Calu3 (cell line): ENCODE measurements around the gene CFAP210. TPM values are rescaled to one million over a fixed set of nuclear protein-coding genes. Genes with fewer than 3 reads are reported as not detected.

ENCODE experiments used
- BruUV-seq: library from RNA; stranded (reverse); fragments of 400-500 nt; replicated peaks from 2 replicates; lab custom pipeline; 2021; lab: Mats Ljungman, UMichigan
- CTCF ChIA-PET: fragments of 300-600 bp; sonication (Branson Sonifier 250); formaldehyde crosslinking; loops from one replicate; lab custom pipeline; 2022; ENCODE audit warnings: antibody characterized with exemption; lab: Charles Lee
- DNase-seq: peaks from one replicate; pipeline ENCODE4 v3.0.0; 2022
- H3K27ac Mint-ChIP-seq: one replicate; pipeline ENCODE4 v1.8.0; 2022; ENCODE audit warnings: mixed read lengths; ENCODE audit not compliant: unreplicated experiment
- H3K27me3 Mint-ChIP-seq: one replicate; pipeline ENCODE4 v1.8.0; 2022; ENCODE audit warnings: mixed read lengths; ENCODE audit not compliant: unreplicated experiment
- H3K36me3 Mint-ChIP-seq: one replicate; pipeline ENCODE4 v1.8.0; 2022; ENCODE audit warnings: mild to moderate bottlenecking, moderate library complexity, mixed read lengths; ENCODE audit not compliant: insufficient read depth, unreplicated experiment
- H3K4me1 Mint-ChIP-seq: one replicate; pipeline ENCODE4 v1.8.0; 2022; ENCODE audit warnings: mild to moderate bottlenecking, low read depth, mixed read lengths; ENCODE audit not compliant: unreplicated experiment
- H3K4me3 Mint-ChIP-seq: one replicate; pipeline ENCODE4 v1.8.0; 2022; ENCODE audit warnings: mild to moderate bottlenecking, low read depth, moderate library complexity, mixed read lengths; ENCODE audit not compliant: unreplicated experiment
- H3K9me3 Mint-ChIP-seq: one replicate; pipeline ENCODE4 v1.8.0; 2022; ENCODE audit warnings: low read depth, mixed read lengths; ENCODE audit not compliant: unreplicated experiment
- CTCF ChIP-seq: fragments of 200-600 bp; IDR thresholded peaks from one replicate; pipeline ENCODE4 v1.8.0; 2022; ENCODE audit warnings: antibody characterized with exemption; ENCODE audit not compliant: unreplicated experiment
- intact Hi-C: fragments of 100-400 bp; cut with micrococcal nuclease; formaldehyde crosslinking; loops from one replicate; pipeline ENCODE4 v1.10.0; 2022; ENCODE audit not compliant: unreplicated experiment
- total RNA-seq: library from RNA; stranded (reverse); gene quantifications from 2 replicates; pipeline ENCODE4 v1.2.3, GENCODE V29; 2022

The CFAP210 gene
- total RNA-seq, 1 experiment from 2014 or later = not detected

GRCh38 chr2:169721016-169721415 lies 26.8 kb upstream of the CFAP210 start:
- intact Hi-C loops = no loop called here
- Mint-ChIP-seq H3K27me3 (no peaks in the 10 kb centered on the region), H3K9me3 (no peaks in the 10 kb centered on the region), H3K36me3 (no peaks in the 10 kb centered on the region), H3K4me3 (no peak overlapping the region), H3K27ac (no peak overlapping the region), H3K4me1 (peaks cover 16% of the 10 kb centered on the region)
- BruUV-seq = no TSS peak
- CTCF ChIA-PET = no interaction called here
- no peak for TF ChIP-seq CTCF
- DNase-seq = no peak

GRCh38 chr2:169718930-169719504 lies 24.8 kb upstream of the CFAP210 start:
- BruUV-seq = no TSS peak
- H3K9me3 Mint-ChIP-seq = no peaks in the 10 kb centered on the region
- DNase-seq = no peak
- no peak overlapping the region for H3K27ac Mint-ChIP-seq
- intact Hi-C loops = no loop called here
- no peaks in the 10 kb centered on the region for H3K27me3 Mint-ChIP-seq
- CTCF ChIA-PET = interaction anchor here (1.2 kb wide), 1 partner anchor 13 kb away, joined by 4 read pairs; no protein-coding TSS in a partner anchor
- no peak overlapping the region for H3K4me3 Mint-ChIP-seq
- H3K36me3 Mint-ChIP-seq = no peaks in the 10 kb centered on the region
- H3K4me1 Mint-ChIP-seq = peaks cover 35% of the 10 kb centered on the region
- TF ChIP-seq CTCF = no peak

DNA sequence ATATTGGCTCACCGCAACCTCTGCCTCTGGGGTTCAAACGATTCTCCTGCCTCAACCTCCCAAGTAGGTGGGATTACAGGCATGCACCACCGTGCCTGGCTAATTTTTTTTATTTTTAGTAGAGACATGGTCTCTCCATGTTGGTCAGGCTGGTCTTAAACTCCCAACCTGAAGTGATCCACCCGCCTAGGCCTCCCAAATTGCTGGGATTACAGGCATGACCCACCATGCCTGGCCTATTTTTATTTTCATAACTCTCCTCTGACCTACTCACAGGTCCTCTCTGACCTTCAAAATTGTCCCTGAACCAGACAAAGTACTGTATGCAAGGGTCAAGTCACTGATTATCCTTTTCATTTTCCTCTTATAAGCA lies 23.5 kb upstream of the CFAP210 start:
- Mint-ChIP-seq H3K9me3 (no peaks in the 10 kb centered on the region), H3K27ac (no peak overlapping the region), H3K4me1 (peaks cover 35% of the 10 kb centered on the region), H3K36me3 (no peaks in the 10 kb centered on the region), H3K27me3 (no peaks in the 10 kb centered on the region), H3K4me3 (no peak overlapping the region)
- DNase-seq = no peak
- CTCF ChIA-PET = no interaction called here
- BruUV-seq = no TSS peak
- TF ChIP-seq CTCF = no peak
- intact Hi-C loops = no loop called here

- no TSS peak for BruUV-seq
- CTCF ChIA-PET = interaction anchor here (1.7 kb wide), 1 partner anchor 10 kb away, joined by 6 read pairs; no protein-coding TSS in a partner anchor
- no peak overlapping the region for H3K27ac Mint-ChIP-seq
- intact Hi-C loops = no loop called here
- no peak for TF ChIP-seq CTCF
- no peaks in the 10 kb centered on the region for H3K36me3 Mint-ChIP-seq
- no peaks in the 10 kb centered on the region for H3K9me3 Mint-ChIP-seq
- no peak overlapping the region for H3K4me3 Mint-ChIP-seq
- H3K27me3 Mint-ChIP-seq = no peaks in the 10 kb centered on the region
- DNase-seq = no peak
- peaks cover 35% of the 10 kb centered on the region for H3K4me1 Mint-ChIP-seq
Measured at GRCh38 chr2:169716938-169717690, 22.9 kb upstream of the CFAP210 start.
